ENCODE data around the gene IQGAP3. TPM values are rescaled to one million over a fixed set of nuclear protein-coding genes. Genes with fewer than 3 reads are reported as not detected.

The IQGAP3 gene, protein sequence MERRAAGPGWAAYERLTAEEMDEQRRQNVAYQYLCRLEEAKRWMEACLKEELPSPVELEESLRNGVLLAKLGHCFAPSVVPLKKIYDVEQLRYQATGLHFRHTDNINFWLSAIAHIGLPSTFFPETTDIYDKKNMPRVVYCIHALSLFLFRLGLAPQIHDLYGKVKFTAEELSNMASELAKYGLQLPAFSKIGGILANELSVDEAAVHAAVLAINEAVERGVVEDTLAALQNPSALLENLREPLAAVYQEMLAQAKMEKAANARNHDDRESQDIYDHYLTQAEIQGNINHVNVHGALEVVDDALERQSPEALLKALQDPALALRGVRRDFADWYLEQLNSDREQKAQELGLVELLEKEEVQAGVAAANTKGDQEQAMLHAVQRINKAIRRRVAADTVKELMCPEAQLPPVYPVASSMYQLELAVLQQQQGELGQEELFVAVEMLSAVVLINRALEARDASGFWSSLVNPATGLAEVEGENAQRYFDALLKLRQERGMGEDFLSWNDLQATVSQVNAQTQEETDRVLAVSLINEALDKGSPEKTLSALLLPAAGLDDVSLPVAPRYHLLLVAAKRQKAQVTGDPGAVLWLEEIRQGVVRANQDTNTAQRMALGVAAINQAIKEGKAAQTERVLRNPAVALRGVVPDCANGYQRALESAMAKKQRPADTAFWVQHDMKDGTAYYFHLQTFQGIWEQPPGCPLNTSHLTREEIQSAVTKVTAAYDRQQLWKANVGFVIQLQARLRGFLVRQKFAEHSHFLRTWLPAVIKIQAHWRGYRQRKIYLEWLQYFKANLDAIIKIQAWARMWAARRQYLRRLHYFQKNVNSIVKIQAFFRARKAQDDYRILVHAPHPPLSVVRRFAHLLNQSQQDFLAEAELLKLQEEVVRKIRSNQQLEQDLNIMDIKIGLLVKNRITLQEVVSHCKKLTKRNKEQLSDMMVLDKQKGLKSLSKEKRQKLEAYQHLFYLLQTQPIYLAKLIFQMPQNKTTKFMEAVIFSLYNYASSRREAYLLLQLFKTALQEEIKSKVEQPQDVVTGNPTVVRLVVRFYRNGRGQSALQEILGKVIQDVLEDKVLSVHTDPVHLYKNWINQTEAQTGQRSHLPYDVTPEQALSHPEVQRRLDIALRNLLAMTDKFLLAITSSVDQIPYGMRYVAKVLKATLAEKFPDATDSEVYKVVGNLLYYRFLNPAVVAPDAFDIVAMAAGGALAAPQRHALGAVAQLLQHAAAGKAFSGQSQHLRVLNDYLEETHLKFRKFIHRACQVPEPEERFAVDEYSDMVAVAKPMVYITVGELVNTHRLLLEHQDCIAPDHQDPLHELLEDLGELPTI (N-terminal part only)
- total RNA-seq: 1 to 10 TPM; 1.7 to 9.4 (median 2.9) TPM

DNA sequence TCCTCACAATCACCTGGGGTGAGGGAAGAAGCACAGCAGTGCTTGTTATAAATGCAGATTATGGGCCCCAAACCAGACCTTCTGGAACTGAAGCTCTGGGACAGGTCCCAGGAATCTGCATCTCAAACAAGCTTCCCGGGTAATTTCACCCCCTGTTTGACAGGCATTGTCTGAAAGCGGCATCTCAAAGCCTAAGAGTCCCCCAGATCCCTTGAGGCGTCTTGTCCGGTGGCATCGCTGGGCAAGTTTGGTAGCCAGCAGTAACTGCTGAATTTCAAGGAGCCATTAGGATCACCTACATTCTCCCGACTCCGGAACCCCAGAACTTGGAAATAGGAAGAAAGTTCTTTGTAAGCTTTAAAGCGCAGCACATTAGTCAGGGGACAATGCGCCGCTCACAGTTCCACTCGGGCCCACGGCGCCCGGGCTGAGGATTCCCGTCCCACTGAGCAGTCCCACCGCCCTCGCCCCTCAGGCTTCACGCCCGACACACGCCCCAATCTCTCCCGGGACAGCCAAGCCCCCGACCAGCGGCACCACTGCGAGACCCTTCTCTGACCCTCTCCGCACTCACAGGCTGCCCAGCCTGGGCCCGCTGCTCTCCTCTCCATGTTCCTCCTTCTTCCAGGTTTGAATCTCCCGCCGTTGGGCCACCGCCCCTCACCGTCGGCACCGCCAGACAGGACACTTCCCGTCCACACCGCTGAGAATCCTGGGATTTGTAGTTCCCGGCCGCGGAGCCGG, at the start of gene IQGAP3:
Gene IQGAP3, minus strand, starts transcription at position 647 of the 744 bp plus-strand sequence. Its CDS starts 36 bp downstream, at position 611.
- intact Hi-C loops (cut with DNase I; ENCODE audit: low total_unique reads) (no loop called here), in situ Hi-C loops (cut with MboI; ENCODE audit: low pct_ligation_motif_present in 1 of 4, low pct_unique_long_range_greater_than_20kb in 1 of 4, low sequenced_read_pairs in 3 of 4) (no loop called here)
- H3K4me1 ChIP-seq: peaks cover 5 to 27% (median 20%) of the 10 kb centered on the region in 4 donors
- WGBS, 2 donors (ENCODE audit: low coverage in 1 of 2): 2% methylated on average over 35 of the region's 38 CpGs; no CpG with 5 or more reads in 1 of the 2 donors
- no peaks in the 10 kb centered on the region for H3K27me3 ChIP-seq
- H3K36me3 ChIP-seq: no peaks in the 10 kb centered on the region
- TF ChIP-seq, protein P1, sequence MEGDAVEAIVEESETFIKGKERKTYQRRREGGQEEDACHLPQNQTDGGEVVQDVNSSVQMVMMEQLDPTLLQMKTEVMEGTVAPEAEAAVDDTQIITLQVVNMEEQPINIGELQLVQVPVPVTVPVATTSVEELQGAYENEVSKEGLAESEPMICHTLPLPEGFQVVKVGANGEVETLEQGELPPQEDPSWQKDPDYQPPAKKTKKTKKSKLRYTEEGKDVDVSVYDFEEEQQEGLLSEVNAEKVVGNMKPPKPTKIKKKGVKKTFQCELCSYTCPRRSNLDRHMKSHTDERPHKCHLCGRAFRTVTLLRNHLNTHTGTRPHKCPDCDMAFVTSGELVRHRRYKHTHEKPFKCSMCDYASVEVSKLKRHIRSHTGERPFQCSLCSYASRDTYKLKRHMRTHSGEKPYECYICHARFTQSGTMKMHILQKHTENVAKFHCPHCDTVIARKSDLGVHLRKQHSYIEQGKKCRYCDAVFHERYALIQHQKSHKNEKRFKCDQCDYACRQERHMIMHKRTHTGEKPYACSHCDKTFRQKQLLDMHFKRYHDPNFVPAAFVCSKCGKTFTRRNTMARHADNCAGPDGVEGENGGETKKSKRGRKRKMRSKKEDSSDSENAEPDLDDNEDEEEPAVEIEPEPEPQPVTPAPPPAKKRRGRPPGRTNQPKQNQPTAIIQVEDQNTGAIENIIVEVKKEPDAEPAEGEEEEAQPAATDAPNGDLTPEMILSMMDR (IDR thresholded peaks at IDR 0.05): no peak
- TF ChIP-seq POLR2AphosphoS5 (IDR thresholded peaks at IDR 0.05): peak; percentile 37 to 52 (median 49)
- H3K27ac ChIP-seq: peak within 1 kb of the TSS; percentile 67 to 73 (median 71)
- peak within 1 kb of the TSS in 3 of 4 donors; percentile 20 to 51 (median 44) for H3K4me3 ChIP-seq
- no peaks in the 10 kb centered on the region for H3K9me3 ChIP-seq
- peak; percentile 93 for DNase-seq

DNA sequence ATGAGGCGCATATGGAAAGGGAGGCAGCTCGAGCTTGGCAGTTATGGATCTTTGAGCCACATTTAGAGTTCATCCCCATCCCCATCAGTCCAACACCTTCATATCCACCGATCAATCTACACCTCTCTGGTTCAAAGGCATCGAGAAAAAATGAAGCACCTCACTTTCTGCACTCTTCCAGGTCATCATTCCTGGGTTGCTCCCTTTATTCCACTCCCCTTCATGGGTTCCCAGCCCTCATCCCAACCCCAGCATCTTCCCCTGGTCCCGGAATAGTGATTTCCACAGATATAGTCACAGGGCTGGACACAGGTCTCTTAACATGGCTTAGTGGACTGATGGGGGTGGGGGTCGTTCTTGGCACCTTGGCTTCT, 47.2 kb upstream of the IQGAP3 start:
- Histone ChIP-seq H3K27ac (no peak overlapping the region), H3K36me3 (no peaks in the 10 kb centered on the region), H3K9me3 (no peaks in the 10 kb centered on the region), H3K4me3 (no peak overlapping the region), H3K27me3 (peaks cover 70% of the 10 kb centered on the region), H3K4me1 (peaks cover 8 to 18% (median 11%) of the 10 kb centered on the region in 4 donors)
- in situ Hi-C loops (cut with MboI; ENCODE audit: low pct_ligation_motif_present in 1 of 4, low pct_unique_long_range_greater_than_20kb in 1 of 4, low sequenced_read_pairs in 3 of 4) (loop anchor here in 1 of 4 donors (25.0 kb wide), 1 partner anchor 232 kb away; no protein-coding TSS in a partner anchor), intact Hi-C loops (cut with DNase I; ENCODE audit: low total_unique reads) (loop anchor here (10.0 kb wide), 1 partner anchor 225 kb away; no protein-coding TSS in a partner anchor)
- TF ChIP-seq POLR2A (IDR thresholded peaks at IDR 0.05) (no peak), EP300 (IDR thresholded peaks at IDR 0.05; ENCODE audit: low read depth) (no peak), POLR2AphosphoS5 (IDR thresholded peaks at IDR 0.05) (no peak)
- TF ChIP-seq, protein P1 (IDR thresholded peaks at IDR 0.05): no peak
- 14 to 25% methylated on average over 1 to 6 of the region's 6 CpGs for WGBS, 2 donors (ENCODE audit: low coverage in 1 of 2)
- DNase-seq: no peak

DNA sequence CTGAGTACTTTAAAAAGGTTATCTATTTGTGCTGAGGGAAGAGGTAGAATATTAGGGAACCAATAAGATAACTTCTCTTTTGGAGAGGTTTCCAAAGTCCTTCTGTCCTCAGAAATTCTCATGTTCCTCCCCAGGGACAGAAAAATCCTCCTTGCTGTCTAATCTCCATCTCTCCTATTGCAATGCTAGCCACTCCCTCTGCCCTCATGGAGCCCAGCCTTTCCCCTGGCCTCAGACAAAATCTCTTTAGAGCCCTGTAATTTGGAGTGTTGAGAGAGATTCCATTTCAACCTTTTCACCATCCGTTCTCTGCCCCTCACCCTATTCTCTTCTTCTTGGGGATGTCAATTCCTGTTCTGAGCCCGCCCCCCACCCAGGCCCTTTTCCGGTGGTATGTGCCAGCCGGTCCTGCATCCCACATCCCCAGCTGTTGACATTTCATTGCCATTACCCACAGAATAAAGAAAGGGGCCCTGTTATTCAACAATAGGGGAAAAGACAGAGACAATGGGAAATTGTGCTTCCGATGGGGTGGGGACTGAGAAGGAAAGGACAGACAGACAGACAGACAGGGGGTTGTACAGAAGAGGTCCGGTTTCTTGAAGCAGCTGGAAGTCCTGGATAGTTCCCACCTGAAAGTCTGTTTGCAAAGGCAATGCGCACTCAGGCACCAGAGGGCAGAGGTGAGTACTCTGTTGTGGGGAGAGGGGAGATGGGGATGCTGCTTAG, 46.7 kb upstream of the IQGAP3 start, which contains the start of gene HAPLN2:
Gene HAPLN2, plus strand, starts transcription at position 563 of the 729 bp plus-strand sequence. CDS start 4,076 bp downstream, outside the sequence.
- H3K27me3 ChIP-seq: peaks cover 64% of the 10 kb centered on the region
- in situ Hi-C loops (cut with MboI; ENCODE audit: low pct_ligation_motif_present in 1 of 4, low pct_unique_long_range_greater_than_20kb in 1 of 4, low sequenced_read_pairs in 3 of 4): loop anchor here in 1 of 4 donors (25.0 kb wide), 1 partner anchor 232 kb away; no protein-coding TSS in a partner anchor
- 10% methylated on average over 5 to 7 of the region's 7 CpGs for WGBS, 2 donors (ENCODE audit: low coverage in 1 of 2)
- no peaks in the 10 kb centered on the region for H3K9me3 ChIP-seq
- H3K4me3 ChIP-seq: no peak within 1 kb of the TSS
- intact Hi-C loops (cut with DNase I; ENCODE audit: low total_unique reads): loop anchor here (10.0 kb wide), 1 partner anchor 224 kb away; no protein-coding TSS in a partner anchor
- no peak for DNase-seq
- no peak for TF ChIP-seq EP300 (IDR thresholded peaks at IDR 0.05; ENCODE audit: low read depth)
- TF ChIP-seq, protein P1 (IDR thresholded peaks at IDR 0.05): peak in 1 of 5 experiments; percentile 23
- H3K27ac ChIP-seq: no peak within 1 kb of the TSS
- peaks cover 3 to 12% (median 7%) of the 10 kb centered on the region in 4 donors for H3K4me1 ChIP-seq
- H3K36me3 ChIP-seq: no peaks in the 10 kb centered on the region

All from transverse colon (tissue), 4 donors.